GM19025 (cell line): ENCODE measurements around the gene EIF3J.
"Not testable (repeated sequence)": the region's sequence is repeated elsewhere in the genome, so short reads cannot be mapped to it uniquely, and the experiment has no call there.

Experiments used
- ATAC-seq: cut with Tn5 transposase; IDR thresholded peaks from one replicate; pipeline ENCODE4 v1.9.1; 2021; ENCODE audit warnings: mild to moderate bottlenecking, low read depth, moderate library complexity; ENCODE audit not compliant: unreplicated experiment

Gene EIF3J

GRCh38 chr15:44541282-44541958 lies 4.5 kb downstream of the EIF3J start:
- ATAC-seq, result no peak

GRCh38 chr15:44542596-44542995 lies 5.6 kb downstream of the EIF3J start:
- ATAC-seq, result no peak

GRCh38 chr15:44544745-44545144 lies 7.8 kb downstream of the EIF3J start:
- not testable (repeated sequence) for ATAC-seq

GRCh38 chr15:44545913-44546802 lies 9.2 kb downstream of the EIF3J start:
- ATAC-seq, result peak; percentile 67

- ATAC-seq, result not testable (repeated sequence)
These were observed 12.2 kb downstream of the EIF3J start for GRCh38 chr15:44549152-44549551.

GRCh38 chr15:44550256-44550655 lies 13.3 kb downstream of the EIF3J start:
- ATAC-seq, result no peak

- ATAC-seq, result no peak
These were observed 13.8 kb downstream of the EIF3J start for GRCh38 chr15:44550734-44551133.

- ATAC-seq, result no peak
These were observed 18.2 kb downstream of the EIF3J start for GRCh38 chr15:44554934-44555723.

GRCh38 chr15:44560926-44561325 lies 24.0 kb downstream of the EIF3J start:
- not testable (repeated sequence) for ATAC-seq

GRCh38 chr15:44565387-44566154 lies 28.6 kb downstream of the EIF3J start:
- no peak for ATAC-seq

- no peak for ATAC-seq
These were observed 29.2 kb downstream of the EIF3J start for GRCh38 chr15:44566155-44566540.

- no peak for ATAC-seq
These were observed 31.4 kb downstream of the EIF3J start for GRCh38 chr15:44568338-44568737.

- ATAC-seq, result no peak
These were observed 32.4 kb downstream of the EIF3J start for GRCh38 chr15:44569316-44569715.

- no peak for ATAC-seq
These were observed 33.4 kb downstream of the EIF3J start for GRCh38 chr15:44570361-44570760.

- no peak for ATAC-seq
These were observed 36.4 kb downstream of the EIF3J start for GRCh38 chr15:44573386-44573785.

- ATAC-seq, result no peak
These were observed 37.8 kb downstream of the EIF3J start for GRCh38 chr15:44574734-44575133.

- no peak for ATAC-seq
These were observed 43.2 kb downstream of the EIF3J start for GRCh38 chr15:44580105-44580504.

GRCh38 chr15:44584162-44584749 lies 47.3 kb downstream of the EIF3J start:
- no peak for ATAC-seq

- ATAC-seq, result no peak
These were observed 48.7 kb downstream of the EIF3J start for GRCh38 chr15:44585633-44586032.

GRCh38 chr15:44588541-44588940 lies 51.6 kb downstream of the EIF3J start:
- ATAC-seq, result no peak
